Thyroid gland (tissue), 4 donors: Measurements from ENCODE around the gene ECSCR. TPM values are rescaled to one million over a fixed set of nuclear protein-coding genes. Genes with fewer than 3 reads are reported as not detected.

ENCODE experiments used
- DNase-seq, 2 donors: peaks; one replicate each; pipeline ENCODE4 v3.0.0-alpha.2; 2019
- H3K27ac ChIP-seq, 3 donors: fragments of 200-600 bp; sonication (generic); 1 replicate in 2 of 3; 2 replicates in 1 of 3; pipeline ENCODE4 v1.5.1; 2016 to 2019; ENCODE audit warnings: mild to moderate bottlenecking in 1 of 3, moderate library complexity in 1 of 3
- H3K27me3 ChIP-seq: fragments of 200-600 bp; sonication (generic); one replicate; pipeline ENCODE4 v1.5.1; 2019
- H3K36me3 ChIP-seq, 2 donors: fragments of 200-600 bp; sonication (generic); one replicate each; pipeline ENCODE4 v1.5.1; 2016 to 2019
- H3K4me1 ChIP-seq, 2 donors: fragments of 200-600 bp; sonication (generic); one replicate each; pipeline ENCODE4 v1.5.1; 2017 to 2019
- H3K4me3 ChIP-seq, 3 donors: fragments of 200-600 bp; sonication (generic); replicated peaks in 1 of 3; 1 replicate in 2 of 3; 2 replicates in 1 of 3; pipeline ENCODE4 v1.5.1; 2016; ENCODE audit warnings: mild to moderate bottlenecking in 1 of 3
- H3K9me3 ChIP-seq: fragments of 200-600 bp; sonication (generic); one replicate; pipeline ENCODE4 v1.5.1; 2017
- CTCF ChIP-seq, 6 experiments: fragments of 200-600 bp in 3 of 6; fragments of 450-650 bp in 3 of 6; sonication (generic) in 3 of 6; IDR thresholded peaks; one replicate each; pipeline ENCODE4 v1.5.1; 2016 to 2019; ENCODE audit warnings: antibody characterized with exemption in 6 of 6, mild to moderate bottlenecking in 2 of 6, inconsistent platforms in 1 of 6, moderate library complexity in 1 of 6
- POLR2A ChIP-seq, 2 donors: fragments of 450-650 bp; IDR thresholded peaks; one replicate each; pipeline ENCODE4 v1.6.1; 2017; ENCODE audit warnings: antibody characterized with exemption in 2 of 2, mild to moderate bottlenecking in 2 of 2, moderate library complexity in 1 of 2
- WGBS, 2 donors: methylation state at CpG; one replicate each; pipeline ENCODE4 v1.1.5; 2017; 5-methylcytosine and 5-hydroxymethylcytosine counted together
- intact Hi-C: fragments of 100-400 bp; cut with DNase I; formaldehyde crosslinking; loops from one replicate; pipeline ENCODE4 v1.15.1; 2023
- total RNA-seq, 4 donors: library from RNA; depleted of rRNA; stranded (reverse); fragments of >200 nt; gene quantifications; one replicate each; pipeline ENCODE4 v1.2.3, GENCODE V29; 2016

Gene ECSCR
- total RNA-seq, 4 donors from 2014 or later: 26.7 to 46.2 (median 31.4) TPM

DNA sequence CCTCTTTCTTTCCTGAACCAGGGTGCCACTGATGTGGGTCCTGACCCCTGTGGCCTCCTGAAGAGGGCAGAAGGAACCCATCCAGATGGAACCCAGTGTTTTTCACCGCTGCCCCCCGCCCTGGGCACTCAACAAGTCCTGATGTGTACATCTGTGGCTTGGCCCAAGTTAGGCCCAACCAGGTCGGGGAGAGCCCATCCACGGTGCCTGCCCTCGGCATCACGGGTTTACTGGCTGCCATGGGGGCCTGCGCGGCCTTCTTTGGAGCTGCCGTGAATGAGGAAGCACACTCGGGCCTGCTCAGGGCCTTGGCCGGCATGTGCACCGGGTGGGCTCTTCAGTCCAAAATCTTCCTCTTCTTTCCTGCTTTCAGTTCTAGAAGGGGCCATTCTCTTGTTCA lies 5.8 kb downstream of the ECSCR start:
- no peaks in the 10 kb centered on the region for H3K9me3 ChIP-seq
- no peaks in the 10 kb centered on the region for H3K4me1 ChIP-seq
- no peak for TF ChIP-seq CTCF (IDR thresholded peaks at IDR 0.05)
- TF ChIP-seq POLR2A (IDR thresholded peaks at IDR 0.05): no peak
- H3K27ac ChIP-seq: no peak overlapping the region
- no peak overlapping the region for H3K4me3 ChIP-seq
- intact Hi-C loops: no loop called here
- H3K27me3 ChIP-seq: no peaks in the 10 kb centered on the region
- 92% methylated on average over 12 of the region's 12 CpGs for WGBS, 2 donors
- no peaks in the 10 kb centered on the region for H3K36me3 ChIP-seq
- DNase-seq: no peak

DNA sequence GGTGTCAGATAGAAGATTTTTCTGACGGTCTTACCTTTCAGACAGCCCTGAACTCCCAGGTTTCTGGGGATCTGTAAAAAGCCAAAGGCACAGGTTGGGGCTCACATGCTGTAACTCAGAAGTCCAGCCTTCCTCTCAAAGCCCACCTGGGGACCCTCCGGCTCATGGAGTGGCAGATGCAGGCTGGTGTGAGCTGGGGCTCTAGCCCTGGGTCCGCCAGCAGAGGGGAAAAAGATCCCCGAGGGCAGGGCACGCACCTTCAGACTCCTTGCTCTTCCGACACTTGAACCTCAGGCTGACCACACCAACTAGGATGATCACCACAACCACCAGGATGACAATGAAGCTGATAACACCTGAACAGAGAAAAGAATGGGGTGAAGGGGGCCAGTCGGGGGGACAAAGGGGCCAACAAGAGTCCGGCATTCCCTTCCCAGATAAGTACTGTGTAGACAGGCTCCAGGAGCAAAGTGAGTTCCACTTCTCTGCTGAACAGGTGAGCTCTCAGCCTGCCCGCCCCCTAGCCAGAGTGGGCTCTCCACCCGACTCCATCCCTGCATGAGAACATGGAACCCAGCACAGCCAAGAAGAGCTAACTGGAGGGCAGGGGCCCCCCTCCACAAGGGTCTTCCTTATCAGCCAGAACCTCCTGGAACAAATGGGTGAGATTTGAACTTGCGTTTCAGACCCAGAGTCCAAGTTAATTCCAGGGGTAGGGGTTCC lies 7.8 kb downstream of the ECSCR start:
- Histone ChIP-seq H3K9me3 (no peaks in the 10 kb centered on the region), H3K4me1 (no peaks in the 10 kb centered on the region), H3K27ac (no peak overlapping the region), H3K4me3 (no peak overlapping the region), H3K27me3 (no peaks in the 10 kb centered on the region), H3K36me3 (no peaks in the 10 kb centered on the region)
- no peak for DNase-seq
- intact Hi-C loops: no loop called here
- WGBS, 2 donors: 87 to 91% methylated on average over 10 to 11 of the region's 11 CpGs
- no peak for TF ChIP-seq CTCF (IDR thresholded peaks at IDR 0.05)
- no peak for TF ChIP-seq POLR2A (IDR thresholded peaks at IDR 0.05)

- Histone ChIP-seq H3K4me1 (no peaks in the 10 kb centered on the region), H3K4me3 (no peak overlapping the region), H3K36me3 (no peaks in the 10 kb centered on the region), H3K9me3 (no peaks in the 10 kb centered on the region), H3K27ac (no peak overlapping the region), H3K27me3 (no peaks in the 10 kb centered on the region)
- WGBS, 2 donors: 89 to 90% methylated on average over 3 of the region's 3 CpGs
- intact Hi-C loops: no loop called here
- TF ChIP-seq CTCF (IDR thresholded peaks at IDR 0.05) (no peak), POLR2A (IDR thresholded peaks at IDR 0.05) (no peak)
- no peak for DNase-seq
Measured at GRCh38 chr5:139453683-139454567, 8.6 kb downstream of the ECSCR start.

DNA sequence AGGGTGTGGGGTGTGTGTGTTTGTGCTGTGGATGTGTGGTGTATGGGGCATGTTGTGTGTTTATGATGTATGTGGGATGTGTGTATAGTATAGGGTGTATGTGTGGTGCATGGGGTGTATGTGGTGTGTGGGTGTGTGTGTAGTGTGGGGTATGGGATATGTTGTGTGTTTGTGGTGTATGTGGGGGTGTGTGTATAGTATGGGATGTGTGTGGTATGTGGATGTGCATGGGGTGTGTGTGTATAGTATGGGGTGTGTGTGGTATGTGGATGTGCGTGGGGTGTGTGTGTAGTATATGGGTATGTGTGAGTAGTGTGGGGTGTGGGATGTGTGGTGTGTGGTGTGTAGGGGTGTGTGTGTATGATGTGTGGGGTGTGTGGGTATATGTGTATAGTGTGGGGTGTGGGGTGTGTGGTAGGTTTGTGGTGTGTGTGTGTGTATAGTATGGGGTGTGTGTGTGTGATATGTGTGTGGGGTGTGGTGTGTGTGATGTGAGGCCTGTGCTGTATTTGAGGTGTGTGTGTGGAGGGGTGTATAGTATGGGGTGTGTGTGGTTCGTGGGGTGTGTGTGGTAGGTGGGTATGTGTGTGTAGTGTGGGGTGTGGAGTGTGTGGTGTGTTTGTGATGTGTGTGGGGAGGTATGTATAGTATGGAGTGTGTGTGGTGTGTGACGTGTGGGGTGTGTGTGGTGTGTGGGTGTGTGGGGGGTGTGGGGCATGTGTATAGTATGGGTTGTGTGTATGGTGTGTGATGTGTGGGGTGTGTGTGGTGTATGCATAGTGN lies 10.5 kb downstream of the ECSCR start:
- no peaks in the 10 kb centered on the region for H3K27me3 ChIP-seq
- TF ChIP-seq CTCF (IDR thresholded peaks at IDR 0.05) (no peak), POLR2A (IDR thresholded peaks at IDR 0.05) (no peak)
- DNase-seq: no peak
- H3K4me3 ChIP-seq: no peak overlapping the region
- H3K36me3 ChIP-seq: no peaks in the 10 kb centered on the region
- H3K27ac ChIP-seq: no peak overlapping the region
- H3K9me3 ChIP-seq: no peaks in the 10 kb centered on the region
- WGBS, 2 donors: 85 to 87% methylated on average over 3 of the region's 3 CpGs
- no peaks in the 10 kb centered on the region for H3K4me1 ChIP-seq
- intact Hi-C loops: no loop called here
